Measurements from ENCODE around the gene ECT2L. TPM values are rescaled to one million over a fixed set of nuclear protein-coding genes. Genes with fewer than 3 reads are reported as not detected.

The ECT2L gene
- total RNA-seq, 6 experiments from 2014 or later, result not detected

DNA sequence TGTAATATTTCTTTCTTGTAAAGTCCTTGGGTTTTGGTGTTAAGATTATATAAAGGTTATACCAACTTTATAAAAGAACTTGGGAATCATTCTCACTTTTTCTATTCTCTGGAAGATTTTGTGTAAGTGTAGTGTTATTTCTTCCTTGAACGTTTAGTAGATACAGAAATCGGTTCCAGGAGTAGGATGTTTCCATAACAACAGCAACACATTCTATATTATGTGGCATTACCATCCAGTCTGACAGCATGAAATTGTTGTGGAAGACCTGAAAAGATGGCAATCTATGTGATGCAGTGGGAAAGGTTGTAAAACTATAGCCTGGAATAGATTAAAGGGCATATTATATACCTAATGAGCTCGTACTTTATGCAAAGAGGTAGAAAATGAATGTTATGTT is 13.8 kb downstream of the ECT2L start:
- no peak for DNase-seq
- intact Hi-C loops (cut with DNase I), result no loop called here
- 69% methylated on average over 3 of the region's 3 CpGs for WGBS (ENCODE audit: insufficient coverage, low coverage, low lambda C conversion rate, missing lambda C conversion rate)
- Histone ChIP-seq H3K27me3 (no peaks in the 10 kb centered on the region), H3K9me3 (no peaks in the 10 kb centered on the region), H3K27ac (no peak overlapping the region), H3K36me3 (no peaks in the 10 kb centered on the region), H3K4me1 (no peaks in the 10 kb centered on the region), H3K4me3 (no peak overlapping the region)
- no peak for ATAC-seq
- TF ChIP-seq, protein P1, sequence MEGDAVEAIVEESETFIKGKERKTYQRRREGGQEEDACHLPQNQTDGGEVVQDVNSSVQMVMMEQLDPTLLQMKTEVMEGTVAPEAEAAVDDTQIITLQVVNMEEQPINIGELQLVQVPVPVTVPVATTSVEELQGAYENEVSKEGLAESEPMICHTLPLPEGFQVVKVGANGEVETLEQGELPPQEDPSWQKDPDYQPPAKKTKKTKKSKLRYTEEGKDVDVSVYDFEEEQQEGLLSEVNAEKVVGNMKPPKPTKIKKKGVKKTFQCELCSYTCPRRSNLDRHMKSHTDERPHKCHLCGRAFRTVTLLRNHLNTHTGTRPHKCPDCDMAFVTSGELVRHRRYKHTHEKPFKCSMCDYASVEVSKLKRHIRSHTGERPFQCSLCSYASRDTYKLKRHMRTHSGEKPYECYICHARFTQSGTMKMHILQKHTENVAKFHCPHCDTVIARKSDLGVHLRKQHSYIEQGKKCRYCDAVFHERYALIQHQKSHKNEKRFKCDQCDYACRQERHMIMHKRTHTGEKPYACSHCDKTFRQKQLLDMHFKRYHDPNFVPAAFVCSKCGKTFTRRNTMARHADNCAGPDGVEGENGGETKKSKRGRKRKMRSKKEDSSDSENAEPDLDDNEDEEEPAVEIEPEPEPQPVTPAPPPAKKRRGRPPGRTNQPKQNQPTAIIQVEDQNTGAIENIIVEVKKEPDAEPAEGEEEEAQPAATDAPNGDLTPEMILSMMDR (IDR thresholded peaks at IDR 0.05), result no peak
- no peak for TF ChIP-seq POLR2A (IDR thresholded peaks at IDR 0.05)

GRCh38 chr6:138811866-138812265 is 16.0 kb downstream of the ECT2L start:
- Histone ChIP-seq H3K27me3 (no peaks in the 10 kb centered on the region), H3K4me3 (no peak overlapping the region), H3K27ac (no peak overlapping the region), H3K9me3 (no peaks in the 10 kb centered on the region), H3K36me3 (no peaks in the 10 kb centered on the region), H3K4me1 (no peaks in the 10 kb centered on the region)
- WGBS (ENCODE audit: insufficient coverage, low coverage, low lambda C conversion rate, missing lambda C conversion rate), result 47% methylated on average over 2 of the region's 3 CpGs
- intact Hi-C loops (cut with DNase I), result no loop called here
- TF ChIP-seq, protein P1 (IDR thresholded peaks at IDR 0.05), result no peak
- TF ChIP-seq POLR2A (IDR thresholded peaks at IDR 0.05), result no peak
- ATAC-seq (peak in 2 of 4 donors; percentile 23 to 52), DNase-seq (no peak)

- Histone ChIP-seq H3K36me3 (no peaks in the 10 kb centered on the region), H3K4me1 (no peaks in the 10 kb centered on the region), H3K4me3 (no peak overlapping the region), H3K9me3 (no peaks in the 10 kb centered on the region), H3K27ac (no peak overlapping the region), H3K27me3 (no peaks in the 10 kb centered on the region)
- intact Hi-C loops (cut with DNase I), result no loop called here
- ATAC-seq, result no peak
- DNase-seq, result no peak
- 45% methylated on average over 5 of the region's 5 CpGs for WGBS (ENCODE audit: insufficient coverage, low coverage, low lambda C conversion rate, missing lambda C conversion rate)
- no peak for TF ChIP-seq POLR2A (IDR thresholded peaks at IDR 0.05)
- TF ChIP-seq, protein P1 (IDR thresholded peaks at IDR 0.05), result no peak
Observed at GRCh38 chr6:138814179-138814834, 18.4 kb downstream of the ECT2L start.

DNA sequence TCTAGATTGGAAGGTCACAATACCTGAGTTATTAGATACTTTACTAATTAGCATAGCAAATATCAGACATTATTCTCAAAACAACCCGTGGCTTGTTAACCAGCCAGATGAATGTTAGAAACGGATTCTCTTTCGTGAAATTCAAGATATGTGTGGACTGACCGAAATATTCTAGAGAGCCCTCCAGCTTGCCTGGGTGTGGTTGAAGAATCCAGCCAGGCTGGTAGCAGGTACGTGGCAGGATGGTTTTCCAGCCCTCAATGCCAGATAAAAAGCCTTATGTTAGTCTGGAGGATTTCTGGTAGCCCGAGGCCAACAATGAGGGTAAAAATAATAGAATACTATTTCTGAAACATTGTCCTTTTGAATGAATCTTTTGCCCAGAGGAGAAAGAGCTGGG is 19.3 kb downstream of the ECT2L start:
- intact Hi-C loops (cut with DNase I), result no loop called here
- ATAC-seq (no peak), DNase-seq (no peak)
- Histone ChIP-seq H3K4me3 (no peak overlapping the region), H3K36me3 (no peaks in the 10 kb centered on the region), H3K9me3 (no peaks in the 10 kb centered on the region), H3K27me3 (no peaks in the 10 kb centered on the region), H3K27ac (no peak overlapping the region), H3K4me1 (no peaks in the 10 kb centered on the region)
- TF ChIP-seq, protein P1 (IDR thresholded peaks at IDR 0.05), result no peak
- no peak for TF ChIP-seq POLR2A (IDR thresholded peaks at IDR 0.05)
- 61% methylated on average over 6 of the region's 6 CpGs for WGBS (ENCODE audit: insufficient coverage, low coverage, low lambda C conversion rate, missing lambda C conversion rate)
